GM10266 (cell line): ENCODE results near the gene ASIC2.
A peak's percentile ranks its signal among the peaks of the same experiment; 100 is the strongest.

ENCODE experiments used
- DNase-seq: peaks from one replicate; pipeline ENCODE4 v3.0.0; 2012; ENCODE audit errors: extremely low spot score
- CTCF ChIP-seq: IDR thresholded peaks from 2 replicates; pipeline ENCODE4 v1.5.1; 2012; ENCODE audit warnings: mild to moderate bottlenecking, low read depth; ENCODE audit not compliant: control insufficient read depth, insufficient read depth; ENCODE audit errors: missing control alignments

ASIC2 gene

GRCh38 chr17:33049781-33050414, 243.2 kb downstream of the ASIC2 start:
- peak; percentile 95 for TF ChIP-seq CTCF

GRCh38 chr17:33046361-33047255, 246.5 kb downstream of the ASIC2 start:
- TF ChIP-seq CTCF = no peak
- no peak for DNase-seq

More at GRCh38 chr17:33049781-33050414, 243.2 kb downstream of the ASIC2 start:
- DNase-seq = peak; percentile 72

GRCh38 chr17:33045216-33045615, 247.9 kb downstream of the ASIC2 start:
- TF ChIP-seq CTCF = no peak
- DNase-seq = no peak

- no peak for TF ChIP-seq CTCF
- no peak for DNase-seq
Measured at GRCh38 chr17:33044771-33045170, 248.3 kb downstream of the ASIC2 start.

GRCh38 chr17:33040461-33040860, 252.6 kb downstream of the ASIC2 start:
- no peak for TF ChIP-seq CTCF

GRCh38 chr17:33039874-33040273, 253.2 kb downstream of the ASIC2 start:
- no peak for DNase-seq

More at GRCh38 chr17:33040461-33040860, 252.6 kb downstream of the ASIC2 start:
- no peak for DNase-seq

More at GRCh38 chr17:33039874-33040273, 253.2 kb downstream of the ASIC2 start:
- no peak for TF ChIP-seq CTCF
